ENCODE measurements around the gene FBXO2.

The FBXO2 gene

GRCh38 chr1:11651017-11651416 is 3.2 kb downstream of the FBXO2 start:
- DNase-seq, result no peak

GRCh38 chr1:11650331-11650991 is 3.8 kb downstream of the FBXO2 start:
- DNase-seq, result peak; percentile 50 to 67 (median 54)

DNA sequence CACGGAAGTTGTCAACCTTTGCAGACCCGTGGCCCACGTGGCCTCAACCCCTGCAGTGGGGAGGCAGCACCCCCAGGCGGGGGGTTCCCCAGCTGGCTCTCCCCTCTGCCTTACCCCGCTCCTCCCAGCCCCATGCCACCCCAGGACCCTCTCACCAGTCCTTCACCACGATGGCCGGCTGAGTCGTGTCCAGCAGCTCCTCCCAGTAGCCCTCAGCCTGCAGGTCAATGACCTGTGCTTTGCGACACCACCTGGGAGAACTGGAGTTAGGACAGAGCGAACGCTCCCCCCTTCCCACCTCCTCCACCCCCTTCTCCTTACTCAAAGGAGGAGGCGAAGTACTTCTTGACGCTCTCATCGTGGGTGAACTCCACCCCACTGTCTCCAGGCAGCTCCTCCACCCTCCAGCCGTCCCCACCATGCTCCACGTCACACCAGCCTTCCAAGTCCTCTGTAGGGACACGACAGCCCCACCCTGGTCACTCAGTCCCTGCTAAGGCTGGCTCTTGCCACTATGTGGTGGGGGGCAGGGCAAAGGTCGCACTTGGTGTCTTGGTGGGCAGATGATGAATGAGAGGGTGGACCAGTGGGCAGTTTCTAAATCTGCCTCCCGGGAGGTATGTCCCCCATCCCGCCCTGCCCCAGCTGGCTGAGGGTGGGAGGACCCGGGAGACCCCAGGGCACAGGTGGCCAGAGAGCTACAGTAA is 4.5 kb downstream of the FBXO2 start:
- no peak for DNase-seq

DNA sequence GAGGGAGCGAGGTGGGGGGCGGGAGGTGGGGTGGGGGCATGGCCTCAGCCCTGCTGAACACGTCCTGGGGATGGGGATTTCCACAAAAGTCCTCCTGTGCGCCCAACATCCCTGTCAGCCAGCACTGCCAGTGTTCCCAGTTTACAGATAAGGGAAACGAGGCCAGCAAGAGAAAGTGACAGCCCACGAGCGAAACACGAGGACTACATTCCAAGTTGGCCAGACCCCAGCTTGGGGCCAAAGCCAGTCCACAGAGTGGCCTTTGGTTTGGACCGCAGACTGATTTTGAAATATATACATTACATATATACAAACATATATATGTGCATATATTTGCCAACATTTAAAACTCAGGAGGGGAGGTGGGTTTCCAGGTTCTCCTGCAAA is 5.0 kb downstream of the FBXO2 start:
- no peak for DNase-seq

GRCh38 chr1:11648732-11649158 is 5.5 kb downstream of the FBXO2 start:
- DNase-seq, result peak in 1 of 4 experiments; percentile 9

DNA sequence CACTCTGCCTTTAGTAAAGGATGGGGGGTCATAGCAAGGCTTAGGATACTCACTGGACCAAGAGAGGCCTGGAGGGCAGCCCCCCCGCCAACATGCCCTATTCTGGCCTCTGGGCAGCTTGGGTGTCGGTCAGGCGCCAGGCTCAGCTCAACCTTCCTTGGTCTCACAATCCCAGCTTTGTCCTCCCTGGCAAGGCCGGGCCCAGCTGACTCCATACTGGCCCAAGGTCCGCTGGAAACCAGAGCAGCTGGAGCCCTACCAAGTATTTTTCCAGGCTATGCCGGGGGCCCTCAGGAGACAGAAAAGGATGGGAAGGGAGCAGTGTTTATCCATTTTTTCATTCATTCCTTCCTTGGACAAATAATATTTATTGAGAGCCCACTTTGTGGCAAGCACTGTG is 6.2 kb downstream of the FBXO2 start:
- DNase-seq, result no peak

DNA sequence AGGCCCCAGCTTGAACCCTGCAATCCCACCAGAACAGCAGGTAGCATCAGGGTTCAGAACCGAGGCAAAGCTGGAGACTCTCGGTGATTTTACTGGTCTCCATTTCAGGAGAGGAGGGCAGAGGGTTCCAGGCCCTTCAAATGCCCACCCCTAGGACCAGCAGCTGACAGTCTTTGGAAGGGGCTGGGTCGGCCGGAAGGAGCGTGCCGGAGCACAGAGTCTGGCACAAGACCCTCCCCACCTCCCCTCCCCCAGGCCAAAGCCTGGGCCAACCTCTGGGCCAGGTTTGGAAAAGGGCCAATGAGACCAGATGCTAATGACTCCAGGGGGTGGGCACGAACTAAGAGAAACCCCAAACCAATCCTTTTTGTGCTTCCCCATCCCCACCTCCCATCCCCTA is 6.9 kb downstream of the FBXO2 start:
- no peak for DNase-seq

DNA sequence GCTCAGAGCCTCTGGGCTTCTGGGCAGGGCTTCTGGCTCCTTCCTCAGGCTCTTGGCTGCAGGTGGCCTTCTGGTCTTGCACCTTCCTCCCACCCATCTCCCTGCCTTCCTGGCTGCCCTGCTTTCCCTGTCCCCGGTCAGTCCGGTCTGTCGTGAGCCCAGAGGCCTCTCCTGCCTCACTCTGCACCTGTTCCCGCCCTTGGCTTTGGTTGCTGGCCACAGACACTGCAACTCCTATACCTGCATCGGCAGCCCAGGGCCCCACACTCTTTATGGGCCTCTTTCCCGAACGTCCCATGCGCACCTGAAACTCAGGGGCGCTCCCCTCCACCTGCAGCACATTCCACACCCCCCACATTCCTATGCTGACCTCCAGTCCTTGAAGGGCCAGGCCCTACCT is 7.9 kb downstream of the FBXO2 start:
- DNase-seq, result no peak

DNA sequence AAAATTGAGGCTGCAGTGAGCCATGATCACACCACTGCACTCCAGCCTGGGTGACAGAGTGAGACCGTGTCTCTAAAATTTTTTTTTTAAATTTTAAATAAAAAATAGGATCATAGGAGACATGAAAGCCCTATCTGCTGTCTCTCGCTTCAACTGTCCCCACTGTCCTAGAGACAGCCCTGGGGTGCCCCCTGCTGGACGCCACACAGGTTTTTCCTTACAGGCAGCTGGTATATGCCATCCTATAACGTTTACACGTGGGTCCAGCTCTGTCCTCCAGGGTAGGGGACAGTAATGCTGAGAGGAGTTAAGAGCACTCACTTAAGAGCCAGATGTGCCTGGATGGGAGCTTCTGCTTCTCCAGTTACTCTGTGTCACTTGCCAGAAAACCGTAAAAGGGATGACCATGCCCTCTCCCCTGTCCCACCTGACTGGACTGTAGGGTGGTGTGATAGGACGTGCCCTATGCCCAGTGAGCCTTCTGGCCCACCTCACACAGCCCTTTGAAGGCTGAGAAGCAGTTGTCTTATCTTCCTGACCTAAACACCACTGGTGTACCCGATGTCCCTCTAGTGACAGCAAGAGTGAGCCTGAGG is 8.5 kb downstream of the FBXO2 start:
- peak; percentile 64 to 72 (median 68) for DNase-seq

GRCh38 chr1:11645270-11645669 is 9.0 kb downstream of the FBXO2 start:
- no peak for DNase-seq

DNA sequence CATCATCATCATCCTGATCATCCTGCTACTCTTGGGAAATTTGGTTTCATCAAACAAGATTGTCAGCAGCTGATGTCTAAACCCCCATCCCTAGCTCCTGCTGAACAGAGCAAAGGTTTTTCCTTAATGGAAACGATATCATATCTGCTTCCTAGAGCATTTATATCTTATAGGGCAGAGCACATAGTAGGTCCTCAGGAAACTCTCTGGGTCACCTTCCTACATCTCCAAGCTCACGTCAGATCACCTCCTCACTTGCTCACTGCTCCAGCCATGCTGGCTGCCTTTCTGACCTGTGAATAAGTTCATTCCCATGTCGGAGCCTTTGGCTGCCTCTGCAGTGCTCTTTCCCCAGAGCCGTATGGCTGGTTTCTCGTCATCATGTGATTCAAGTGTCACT is 10.4 kb downstream of the FBXO2 start:
- no peak for DNase-seq

- DNase-seq, result peak; percentile 32 to 61 (median 39)
Observed at GRCh38 chr1:11642418-11643017, 11.7 kb downstream of the FBXO2 start.

DNA sequence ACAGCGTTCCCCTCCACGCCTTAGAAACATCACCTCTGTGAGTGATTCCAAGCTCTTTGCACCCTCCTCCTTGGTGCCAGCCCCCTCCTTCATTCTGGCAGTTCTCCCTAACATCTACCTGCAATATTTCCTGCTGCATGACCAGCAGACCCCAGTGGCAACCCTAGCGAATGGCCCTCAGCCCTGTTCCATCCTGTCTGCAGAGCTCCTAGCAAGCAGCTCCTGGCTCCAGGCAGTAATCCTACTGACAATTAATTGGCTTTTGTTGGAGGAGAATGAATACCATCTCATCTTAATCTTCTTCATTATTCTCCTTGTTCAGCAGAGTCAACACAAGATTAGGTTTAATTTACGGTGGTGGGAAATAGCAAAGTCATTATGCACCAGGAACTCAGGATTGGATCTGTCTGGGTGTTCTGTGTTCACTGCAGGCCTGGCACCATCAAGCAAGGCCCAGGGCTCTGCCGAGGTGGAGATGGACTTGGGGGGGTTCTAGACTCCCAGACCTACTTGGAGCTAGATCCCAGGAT is 12.4 kb downstream of the FBXO2 start:
- no peak for DNase-seq

GRCh38 chr1:11640944-11641343 is 13.3 kb downstream of the FBXO2 start:
- DNase-seq, result no peak

DNA sequence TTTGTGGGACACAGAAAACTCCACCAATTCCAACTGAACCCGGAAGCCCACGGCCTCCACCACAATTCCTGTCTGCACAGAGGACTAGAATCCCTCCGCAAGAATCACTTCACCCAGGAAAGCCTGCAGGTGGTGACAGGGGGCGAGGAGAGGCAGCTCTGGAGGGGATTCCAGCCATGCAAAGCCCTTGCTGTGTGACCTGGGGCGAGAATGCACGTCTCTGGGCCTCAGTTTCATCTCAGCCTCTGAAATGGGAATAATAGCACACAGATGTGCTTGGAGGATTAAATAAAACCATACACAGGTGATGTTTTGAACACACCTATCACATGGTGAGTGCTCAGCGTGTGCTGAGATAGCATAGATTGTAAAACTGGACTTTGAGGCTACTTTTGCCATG is 14.1 kb downstream of the FBXO2 start:
- no peak for DNase-seq

DNA sequence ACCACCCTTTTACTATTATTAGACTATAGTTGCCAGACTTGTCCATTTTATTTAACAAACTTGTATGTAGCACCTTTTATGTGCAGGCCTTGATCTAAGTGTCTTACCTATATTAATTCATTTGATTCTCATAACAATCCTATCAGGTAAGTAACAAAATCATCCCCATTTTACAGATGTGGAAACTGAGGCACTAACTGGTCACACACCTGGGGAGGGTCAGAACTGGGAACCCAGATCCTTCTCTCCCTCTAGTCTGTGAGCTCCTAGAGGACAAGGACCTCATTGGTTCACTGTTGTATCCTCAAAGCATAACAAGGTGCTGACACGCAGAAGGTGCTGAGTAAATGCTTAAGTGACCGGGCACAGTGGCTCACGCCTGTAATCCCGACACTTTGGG is 14.9 kb downstream of the FBXO2 start:
- DNase-seq, result no peak

DNA sequence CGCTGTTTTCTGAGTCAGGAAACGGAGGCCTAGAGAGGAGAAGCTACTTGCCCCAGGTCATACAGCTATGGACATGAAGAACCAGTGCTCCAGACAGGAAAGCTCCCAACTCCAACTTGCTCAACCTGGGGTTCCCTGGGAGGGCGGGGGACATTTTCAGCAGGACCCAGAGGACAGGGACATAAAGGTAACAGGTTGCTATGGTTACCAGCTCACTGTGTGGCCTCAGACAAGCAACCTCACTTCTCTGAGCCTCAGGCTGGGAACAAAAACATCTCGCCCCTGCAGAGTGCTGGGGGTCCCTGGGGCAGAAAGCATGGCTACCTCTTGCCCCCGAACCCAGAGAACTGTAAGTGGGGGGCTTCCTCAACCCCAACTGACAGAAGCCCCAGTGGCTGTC is 16.1 kb downstream of the FBXO2 start:
- no peak for DNase-seq

GRCh38 chr1:11634365-11635192 is 19.6 kb downstream of the FBXO2 start:
- DNase-seq, result no peak

DNA sequence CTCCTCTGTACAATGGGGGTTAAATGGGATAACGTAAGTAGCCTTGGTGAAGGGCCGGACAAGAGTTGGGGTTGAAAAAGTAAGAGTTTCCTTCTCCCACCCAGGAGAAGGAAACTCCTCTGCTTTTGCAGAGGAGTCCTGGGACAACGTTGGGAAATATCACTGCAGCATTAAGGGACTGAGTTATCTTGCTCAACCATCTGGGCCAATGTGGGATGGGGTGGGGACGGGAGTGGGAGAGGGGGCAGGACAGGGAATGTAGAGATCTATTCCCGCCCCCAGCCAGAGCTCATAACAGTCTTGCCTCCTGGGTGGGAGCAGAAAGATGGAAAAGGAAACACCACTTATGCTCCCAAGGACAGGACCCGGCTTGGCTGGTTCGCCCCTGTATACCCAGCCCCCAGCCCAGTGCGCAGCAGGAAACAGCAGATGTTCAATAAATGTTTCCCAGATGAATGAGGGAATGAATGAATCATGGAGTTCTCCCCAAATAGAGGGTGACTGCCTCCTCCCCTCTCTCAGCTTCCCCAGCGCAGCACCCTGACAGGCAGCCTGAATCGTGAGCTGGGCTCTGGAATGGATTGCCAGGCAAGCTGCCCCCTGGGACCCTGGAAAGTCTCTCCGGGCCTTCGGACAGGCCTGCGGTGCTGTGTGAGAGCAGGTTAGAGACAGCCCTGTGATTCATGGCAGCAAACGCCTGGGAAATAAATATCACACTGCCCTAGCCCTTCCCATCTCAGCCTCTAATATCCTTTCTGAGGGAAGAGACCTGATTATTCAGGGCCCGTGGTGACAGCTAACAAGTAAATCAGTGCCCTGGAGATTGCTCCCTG is 24.8 kb downstream of the FBXO2 start:
- DNase-seq, result no peak

GRCh38 chr1:11628767-11629166 is 25.5 kb downstream of the FBXO2 start:
- DNase-seq, result no peak

DNA sequence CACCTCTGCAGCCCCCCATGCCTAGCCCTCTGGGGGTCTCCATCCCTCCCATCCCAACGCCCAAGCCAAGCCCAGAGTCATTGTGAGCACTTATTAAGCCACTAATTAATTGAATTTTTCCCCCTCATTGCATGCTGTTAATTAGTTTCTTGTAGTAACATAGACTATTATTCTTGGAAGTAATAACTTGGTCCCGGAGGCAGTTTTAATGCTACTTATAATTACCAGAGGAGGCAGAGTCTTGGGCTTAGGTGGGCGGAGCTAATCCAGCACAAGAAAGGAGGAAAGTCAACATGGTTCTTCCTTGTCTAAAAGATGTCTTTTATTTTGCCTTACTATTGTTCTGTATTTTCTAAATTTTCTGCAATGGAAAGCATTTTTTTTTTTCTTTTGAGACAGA is 27.7 kb downstream of the FBXO2 start:
- no peak for DNase-seq

DNA sequence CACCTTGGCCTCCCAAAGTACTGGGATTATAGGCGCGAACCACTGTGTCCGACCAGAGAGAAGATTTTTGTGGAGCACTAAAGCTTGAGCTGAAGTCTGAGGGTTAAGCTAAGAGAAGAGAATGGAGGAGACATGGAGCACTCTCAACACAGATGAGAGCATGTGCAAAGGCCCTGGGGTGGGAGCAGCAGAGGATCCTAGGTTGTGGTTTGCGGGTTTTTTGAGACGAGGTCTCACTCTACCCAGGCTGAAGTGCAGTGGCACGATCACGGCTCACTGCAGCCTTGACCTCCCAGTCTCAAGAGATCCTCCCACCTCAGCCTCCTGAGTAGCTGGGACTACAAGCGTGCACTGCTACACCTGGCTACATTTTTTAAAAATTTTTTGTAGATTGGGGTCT is 30.5 kb downstream of the FBXO2 start:
- DNase-seq, result no peak
